Type B pancreatic cell (in vitro differentiated cells): ENCODE results near the gene PWWP2B. TPM values are rescaled to one million over a fixed set of nuclear protein-coding genes. Genes with fewer than 3 reads are reported as not detected.

Source experiments
- DNase-seq: peaks from one replicate; pipeline ENCODE4 v3.0.0; 2021; ENCODE audit warnings: mixed read lengths; ENCODE audit not compliant: unreplicated experiment; ENCODE audit errors: extremely low spot score
- H3K27ac Mint-ChIP-seq: 2 replicates; pipeline ENCODE4 v1.8.0; 2021; ENCODE audit warnings: mild to moderate bottlenecking, mixed read lengths
- H3K27me3 Mint-ChIP-seq: 2 replicates; pipeline ENCODE4 v1.8.0; 2021; ENCODE audit warnings: mixed read lengths
- H3K36me3 Mint-ChIP-seq: 2 replicates; pipeline ENCODE4 v1.8.0; 2021; ENCODE audit warnings: mixed read lengths
- H3K4me1 Mint-ChIP-seq: one replicate; pipeline ENCODE4 v1.8.0; 2021; ENCODE audit warnings: mixed read lengths; ENCODE audit not compliant: unreplicated experiment
- H3K4me3 Mint-ChIP-seq: 2 replicates; pipeline ENCODE4 v1.8.0; 2021; ENCODE audit warnings: mild to moderate bottlenecking, mixed read lengths
- H3K9me3 Mint-ChIP-seq: 2 replicates; pipeline ENCODE4 v1.8.0; 2021; ENCODE audit warnings: mixed read lengths
- total RNA-seq: library from RNA; stranded (reverse); gene quantifications from 2 replicates; pipeline ENCODE4 v1.2.1, GENCODE V29; 2021; ENCODE audit warnings: low replicate concordance
- TF ChIP-seq, protein P1 (sequence below): fragments of 200-600 bp; sonication (generic); conservative IDR thresholded peaks from 2 replicates; pipeline ENCODE4 v1.5.0; 2021; ENCODE audit warnings: antibody characterized with exemption, mild to moderate bottlenecking

Gene PWWP2B
- total RNA-seq, 1 donor from 2014 or later, result 22.6 TPM

DNA sequence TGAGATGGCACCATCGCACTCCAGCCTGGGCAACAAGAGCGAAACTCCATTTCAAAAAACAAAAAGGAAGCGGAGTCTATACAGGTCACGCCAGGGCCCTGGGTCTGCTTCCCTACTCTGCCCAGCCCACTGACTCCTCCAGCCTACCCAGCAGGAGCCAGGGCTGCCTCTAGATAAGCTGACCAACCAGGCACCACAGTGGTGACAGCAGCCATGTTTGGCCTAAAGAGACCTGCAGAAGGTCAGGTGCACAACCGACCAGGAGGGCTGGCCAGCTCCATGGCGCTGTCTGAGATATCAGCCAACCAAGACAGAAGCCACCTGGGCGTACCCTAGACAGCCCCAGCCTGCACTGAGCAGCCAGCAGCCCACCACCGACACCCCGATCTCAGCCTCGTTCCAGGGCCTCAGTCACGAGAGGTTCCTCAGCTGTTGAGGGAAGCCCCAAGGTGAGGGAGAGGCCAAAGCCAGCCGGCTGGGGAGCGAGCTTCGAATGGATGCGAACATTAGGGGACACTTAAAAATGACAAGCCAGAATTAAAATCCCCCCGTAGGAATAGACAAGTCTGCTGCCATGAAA lies 24.4 kb upstream of the PWWP2B start:
- H3K4me3 Mint-ChIP-seq, result no peak overlapping the region
- peaks cover 27% of the 10 kb centered on the region for H3K4me1 Mint-ChIP-seq

DNA sequence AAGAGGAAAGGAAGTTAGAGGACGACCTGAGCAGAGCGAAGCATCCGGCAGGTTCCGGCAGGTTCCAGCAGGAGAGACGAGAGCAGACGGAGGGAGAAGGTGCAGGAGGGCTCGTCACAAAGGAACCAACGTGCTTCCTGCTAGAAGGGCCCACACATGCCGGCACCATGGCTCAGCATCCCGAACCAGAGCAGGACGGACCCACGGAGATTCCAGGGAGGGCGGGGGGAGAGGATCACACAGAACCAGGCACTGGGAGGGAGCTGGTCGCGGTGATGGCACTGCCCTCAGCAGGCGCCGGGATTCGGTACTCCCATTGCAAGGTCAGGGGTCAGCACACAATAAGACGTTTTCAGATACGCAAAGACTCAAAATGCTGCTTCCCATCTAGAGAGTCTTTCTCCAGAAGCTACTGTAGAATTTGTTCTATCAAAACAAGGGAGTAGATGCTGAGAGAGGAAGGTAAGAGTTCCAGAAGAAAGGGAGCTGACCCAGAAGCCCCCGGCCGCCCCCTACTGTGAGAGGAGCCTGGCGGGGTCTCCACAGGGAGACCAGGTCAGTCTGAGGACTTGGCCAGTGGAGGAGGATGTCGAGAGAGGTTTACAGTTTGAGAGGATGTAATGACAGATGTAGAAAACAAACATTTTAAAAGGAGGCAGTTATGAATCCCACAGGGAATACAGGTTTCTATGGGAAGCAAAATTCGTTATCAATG lies 23.6 kb upstream of the PWWP2B start:
- Mint-ChIP-seq H3K4me1 (peaks cover 27% of the 10 kb centered on the region), H3K4me3 (no peak overlapping the region), H3K27me3 (peaks cover 3% of the 10 kb centered on the region), H3K36me3 (peaks cover 3% of the 10 kb centered on the region), H3K9me3 (no peaks in the 10 kb centered on the region), H3K27ac (no peak overlapping the region)
- no peak for DNase-seq
- TF ChIP-seq, protein P1, sequence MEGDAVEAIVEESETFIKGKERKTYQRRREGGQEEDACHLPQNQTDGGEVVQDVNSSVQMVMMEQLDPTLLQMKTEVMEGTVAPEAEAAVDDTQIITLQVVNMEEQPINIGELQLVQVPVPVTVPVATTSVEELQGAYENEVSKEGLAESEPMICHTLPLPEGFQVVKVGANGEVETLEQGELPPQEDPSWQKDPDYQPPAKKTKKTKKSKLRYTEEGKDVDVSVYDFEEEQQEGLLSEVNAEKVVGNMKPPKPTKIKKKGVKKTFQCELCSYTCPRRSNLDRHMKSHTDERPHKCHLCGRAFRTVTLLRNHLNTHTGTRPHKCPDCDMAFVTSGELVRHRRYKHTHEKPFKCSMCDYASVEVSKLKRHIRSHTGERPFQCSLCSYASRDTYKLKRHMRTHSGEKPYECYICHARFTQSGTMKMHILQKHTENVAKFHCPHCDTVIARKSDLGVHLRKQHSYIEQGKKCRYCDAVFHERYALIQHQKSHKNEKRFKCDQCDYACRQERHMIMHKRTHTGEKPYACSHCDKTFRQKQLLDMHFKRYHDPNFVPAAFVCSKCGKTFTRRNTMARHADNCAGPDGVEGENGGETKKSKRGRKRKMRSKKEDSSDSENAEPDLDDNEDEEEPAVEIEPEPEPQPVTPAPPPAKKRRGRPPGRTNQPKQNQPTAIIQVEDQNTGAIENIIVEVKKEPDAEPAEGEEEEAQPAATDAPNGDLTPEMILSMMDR, result no peak

More for the DNA sequence above, 24.4 kb upstream of the PWWP2B start:
- peaks cover 3% of the 10 kb centered on the region for H3K27me3 Mint-ChIP-seq
- H3K9me3 Mint-ChIP-seq, result no peaks in the 10 kb centered on the region
- peaks cover 4% of the 10 kb centered on the region for H3K36me3 Mint-ChIP-seq
- H3K27ac Mint-ChIP-seq, result no peak overlapping the region
- no peak for DNase-seq
- TF ChIP-seq, protein P1, result no peak

DNA sequence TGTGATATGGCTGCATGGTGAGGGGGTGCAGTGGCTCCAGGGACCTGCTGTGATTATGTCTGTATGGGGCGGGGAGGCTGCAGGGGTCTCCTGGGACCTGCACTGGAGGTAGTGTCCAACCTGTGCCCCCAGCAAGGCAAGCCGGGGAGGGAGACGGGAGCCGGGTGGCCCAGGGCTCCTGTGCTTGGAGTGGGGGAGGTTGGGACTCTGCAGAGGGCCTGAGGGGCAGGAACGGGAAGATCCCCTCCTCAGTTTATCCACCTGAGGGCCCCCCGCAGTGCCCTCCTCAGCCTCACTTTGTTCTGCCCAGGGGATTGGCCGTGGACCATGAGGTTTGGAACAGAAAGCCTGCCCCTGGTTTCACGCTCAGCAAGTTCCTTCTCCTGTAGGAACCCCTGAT lies 22.8 kb upstream of the PWWP2B start:
- H3K4me1 Mint-ChIP-seq, result peaks cover 25% of the 10 kb centered on the region
- DNase-seq, result no peak
- H3K4me3 Mint-ChIP-seq, result no peak overlapping the region
- H3K27ac Mint-ChIP-seq, result no peak overlapping the region
- H3K9me3 Mint-ChIP-seq, result no peaks in the 10 kb centered on the region
- TF ChIP-seq, protein P1, result no peak
- peaks cover 3% of the 10 kb centered on the region for H3K27me3 Mint-ChIP-seq
- peaks cover 4% of the 10 kb centered on the region for H3K36me3 Mint-ChIP-seq

DNA sequence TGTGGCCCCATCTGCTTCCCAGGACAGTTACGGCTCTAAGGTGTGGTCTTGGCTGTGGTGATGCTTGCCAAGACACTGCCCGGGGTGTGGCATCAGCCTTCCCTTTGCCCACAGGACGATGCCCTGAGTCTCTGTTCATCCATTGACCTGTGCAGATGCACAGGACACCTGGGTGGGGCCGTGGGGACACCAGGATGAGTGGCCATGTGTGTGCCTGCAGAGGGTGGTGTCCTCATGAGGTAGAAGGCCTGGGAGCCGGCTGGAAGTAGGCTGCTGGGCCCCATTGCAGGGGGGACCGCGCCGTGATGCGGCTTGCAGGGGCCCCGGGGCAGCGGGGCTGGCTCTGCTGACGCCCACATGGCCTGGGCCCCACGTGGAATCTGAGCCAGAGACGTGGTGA lies 22.4 kb upstream of the PWWP2B start:
- H3K4me1 Mint-ChIP-seq, result peaks cover 25% of the 10 kb centered on the region

DNA sequence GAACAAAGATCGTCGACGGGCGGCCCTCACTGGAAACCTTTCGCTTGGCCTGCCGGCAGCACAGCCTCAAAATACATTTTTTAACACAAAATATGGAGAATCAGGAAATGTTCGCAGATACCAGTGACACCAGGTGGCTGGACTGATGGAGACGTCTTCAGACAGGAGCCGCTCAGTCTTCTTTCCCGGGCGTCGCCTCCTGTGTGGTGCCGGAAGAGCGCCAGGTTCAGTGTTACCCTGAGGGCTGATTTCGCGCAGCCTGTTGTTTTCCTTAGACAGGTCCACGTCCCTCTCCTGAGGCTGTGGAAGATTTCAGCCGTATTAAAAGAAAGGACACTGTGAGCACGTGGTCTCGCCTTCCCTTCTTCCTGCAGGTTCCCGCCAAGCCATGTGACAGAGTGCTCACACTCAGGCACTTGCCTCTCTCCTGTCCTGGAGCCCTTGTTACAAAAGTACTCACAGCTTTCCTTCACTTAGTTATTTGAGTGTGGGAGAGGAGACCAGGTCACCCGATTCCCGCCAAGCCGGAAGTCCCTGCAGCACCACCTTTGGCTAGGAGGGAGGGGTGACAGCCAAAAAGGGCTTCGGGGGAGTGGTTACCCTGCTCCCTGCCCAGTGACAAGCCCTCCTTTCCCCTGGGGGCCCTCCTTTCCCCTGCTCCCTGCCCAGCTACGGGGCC lies 21.7 kb upstream of the PWWP2B start:
- H3K27ac Mint-ChIP-seq, result no peak overlapping the region
- H3K4me3 Mint-ChIP-seq, result no peak overlapping the region
- H3K9me3 Mint-ChIP-seq, result no peaks in the 10 kb centered on the region
- H3K4me1 Mint-ChIP-seq, result peaks cover 25% of the 10 kb centered on the region
- peaks cover 3% of the 10 kb centered on the region for H3K27me3 Mint-ChIP-seq
- peaks cover 7% of the 10 kb centered on the region for H3K36me3 Mint-ChIP-seq
- TF ChIP-seq, protein P1, result no peak
- DNase-seq, result no peak

More for the DNA sequence above, 22.4 kb upstream of the PWWP2B start:
- TF ChIP-seq, protein P1, result no peak
- no peak for DNase-seq
- Mint-ChIP-seq H3K27me3 (peaks cover 3% of the 10 kb centered on the region), H3K27ac (no peak overlapping the region), H3K4me3 (no peak overlapping the region), H3K9me3 (no peaks in the 10 kb centered on the region), H3K36me3 (peaks cover 7% of the 10 kb centered on the region)
